Prostate gland (tissue), 2 donors: ENCODE data around the gene DLG4. TPM values are rescaled to one million over a fixed set of nuclear protein-coding genes. Genes with fewer than 3 reads are reported as not detected.

Source experiments
- DNase-seq: peaks from one replicate; pipeline ENCODE4 v3.0.0-alpha.2; 2019; ENCODE audit warnings: low spot score
- H3K27ac ChIP-seq, 2 donors: fragments of 200-600 bp; sonication (generic); 2 replicates each; pipeline ENCODE4 v1.5.1; 2017 to 2019
- H3K27me3 ChIP-seq: fragments of 200-600 bp; sonication (generic); replicated peaks from 2 replicates; pipeline ENCODE4 v1.5.1; 2019; ENCODE audit not compliant: insufficient read depth
- H3K36me3 ChIP-seq, 2 donors: fragments of 200-600 bp; sonication (generic); 1 replicate in 1 of 2; 2 replicates in 1 of 2; pipeline versions ENCODE4 v1.5.1 to v1.8.1; 2017 to 2019
- H3K4me1 ChIP-seq: fragments of 200-600 bp; sonication (generic); replicated peaks from 2 replicates; pipeline ENCODE4 v1.5.1; 2019
- H3K4me3 ChIP-seq, 2 donors: fragments of 200-600 bp; sonication (generic); 2 replicates each; pipeline ENCODE4 v1.5.1; 2017 to 2019
- H3K9me3 ChIP-seq: fragments of 200-600 bp; sonication (generic); 2 replicates; pipeline ENCODE4 v1.5.1; 2017
- POLR2A ChIP-seq: fragments of 450-650 bp; IDR thresholded peaks from one replicate; pipeline ENCODE4 v1.6.1; 2016; ENCODE audit warnings: antibody characterized with exemption, mild to moderate bottlenecking
- POLR2AphosphoS5 ChIP-seq: sonication (generic); formaldehyde crosslinking; IDR thresholded peaks from one replicate; pipeline ENCODE4 v1.6.1; 2017; ENCODE audit warnings: antibody characterized with exemption
- WGBS: methylation state at CpG from one replicate; pipeline ENCODE4 v1.1.5; 2018; 5-methylcytosine and 5-hydroxymethylcytosine counted together
- intact Hi-C: fragments of 100-400 bp; cut with DNase I; formaldehyde crosslinking; loops from one replicate; pipeline ENCODE4 v1.14.2; 2022
- total RNA-seq, 2 donors: library from RNA; depleted of rRNA; stranded (reverse); fragments of >200 nt; gene quantifications; one replicate each; pipeline ENCODE4 v1.1.0, GENCODE V29; 2016
- TF ChIP-seq, protein P1 (sequence below), 4 experiments: fragments of 200-600 bp in 2 of 4; fragments of 450-650 bp in 2 of 4; sonication (generic) in 2 of 4; IDR thresholded peaks; 1 replicate in 3 of 4; 2 replicates in 1 of 4; pipeline ENCODE4 v1.5.1; 2016 to 2019; ENCODE audit warnings: antibody characterized with exemption in 4 of 4, mild to moderate bottlenecking in 2 of 4, moderate library complexity in 2 of 4

Gene DLG4
- 10 to 100 TPM in 1 of 2 donors, 1 to 10 TPM in 1; 9.3 to 31.6 TPM for total RNA-seq

DNA sequence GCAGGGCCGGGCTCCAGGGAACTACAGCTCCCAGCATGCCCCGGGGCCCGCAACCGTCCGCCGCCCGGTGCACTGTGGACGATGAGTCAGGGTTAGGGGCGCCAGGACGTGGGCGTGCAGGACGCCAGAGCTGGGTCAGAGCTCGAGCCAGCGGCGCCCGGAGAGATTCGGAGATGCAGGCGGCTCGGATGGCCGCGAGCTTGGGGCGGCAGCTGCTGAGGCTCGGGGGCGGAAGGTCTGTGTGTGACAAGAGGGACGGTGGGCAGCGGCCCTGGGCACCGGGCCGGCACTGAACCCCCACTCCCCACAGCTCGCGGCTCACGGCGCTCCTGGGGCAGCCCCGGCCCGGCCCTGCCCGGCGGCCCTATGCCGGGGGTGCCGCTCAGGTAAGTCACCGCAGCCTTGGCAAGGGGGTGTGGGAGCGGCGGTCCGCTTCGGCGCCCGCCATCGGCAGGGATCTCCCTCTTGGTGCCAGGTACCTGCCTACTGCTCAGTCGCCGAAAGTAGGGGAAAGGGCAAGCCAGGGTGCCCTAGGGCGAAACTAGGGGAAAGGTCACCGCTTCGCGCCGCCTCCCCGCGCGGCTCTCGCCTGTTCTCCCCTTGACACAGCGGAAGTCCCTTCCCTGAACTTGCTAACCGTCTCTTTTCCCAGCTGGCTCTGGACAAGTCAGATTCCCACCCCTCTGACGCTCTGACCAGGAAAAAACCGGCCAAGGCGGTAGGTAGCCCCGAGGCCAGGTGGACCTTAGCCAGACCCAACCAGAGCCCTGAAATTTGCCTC, at the start of gene DLG4, which contains the start of gene ACADVL:
DLG4 (minus strand) TSS at position 25 of the 781 bp plus-strand sequence.
ACADVL (plus strand) TSS at position 127 of the 781 bp plus-strand sequence; CDS start at position 174, 47 bp downstream.
- Histone ChIP-seq H3K9me3 (no peaks in the 10 kb centered on the region), H3K4me1 (peaks cover 18% of the 10 kb centered on the region), H3K27me3 (no peaks in the 10 kb centered on the region), H3K36me3 (peaks cover 0 to 20% of the 10 kb centered on the region in 2 donors), H3K4me3 (peak within 1 kb of the TSS; percentile 74 to 86), H3K27ac (peak within 1 kb of the TSS; percentile 97 to 99)
- TF ChIP-seq, protein P1, sequence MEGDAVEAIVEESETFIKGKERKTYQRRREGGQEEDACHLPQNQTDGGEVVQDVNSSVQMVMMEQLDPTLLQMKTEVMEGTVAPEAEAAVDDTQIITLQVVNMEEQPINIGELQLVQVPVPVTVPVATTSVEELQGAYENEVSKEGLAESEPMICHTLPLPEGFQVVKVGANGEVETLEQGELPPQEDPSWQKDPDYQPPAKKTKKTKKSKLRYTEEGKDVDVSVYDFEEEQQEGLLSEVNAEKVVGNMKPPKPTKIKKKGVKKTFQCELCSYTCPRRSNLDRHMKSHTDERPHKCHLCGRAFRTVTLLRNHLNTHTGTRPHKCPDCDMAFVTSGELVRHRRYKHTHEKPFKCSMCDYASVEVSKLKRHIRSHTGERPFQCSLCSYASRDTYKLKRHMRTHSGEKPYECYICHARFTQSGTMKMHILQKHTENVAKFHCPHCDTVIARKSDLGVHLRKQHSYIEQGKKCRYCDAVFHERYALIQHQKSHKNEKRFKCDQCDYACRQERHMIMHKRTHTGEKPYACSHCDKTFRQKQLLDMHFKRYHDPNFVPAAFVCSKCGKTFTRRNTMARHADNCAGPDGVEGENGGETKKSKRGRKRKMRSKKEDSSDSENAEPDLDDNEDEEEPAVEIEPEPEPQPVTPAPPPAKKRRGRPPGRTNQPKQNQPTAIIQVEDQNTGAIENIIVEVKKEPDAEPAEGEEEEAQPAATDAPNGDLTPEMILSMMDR (IDR thresholded peaks at IDR 0.05) = peak in 1 of 4 experiments; percentile 13
- TF ChIP-seq POLR2AphosphoS5 (peak; percentile 92), POLR2A (peak; percentile 76)
- peak; percentile 88 for DNase-seq
- intact Hi-C loops = no loop called here
- under 1% methylated on average over 44 of the region's 63 CpGs for WGBS

DNA sequence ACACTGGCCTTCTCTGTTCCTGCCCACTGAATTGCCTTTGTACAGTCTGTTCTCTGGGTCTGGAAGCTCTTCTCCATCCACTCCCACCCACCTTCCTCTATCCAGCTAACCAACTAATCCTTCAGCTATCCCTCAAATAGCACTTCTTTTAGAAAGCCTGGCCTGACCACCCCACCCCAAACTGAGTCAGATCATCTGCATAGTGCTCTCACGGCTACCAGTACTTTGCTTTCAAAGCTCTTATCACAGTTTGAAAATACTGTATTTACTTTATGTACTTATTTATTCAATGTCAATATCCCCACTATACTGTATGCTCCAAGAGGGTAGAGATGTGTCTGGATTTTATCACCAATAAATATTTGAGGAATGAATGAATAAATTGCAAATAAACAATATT, 47.1 kb upstream of the DLG4 start:
- no peaks in the 10 kb centered on the region for H3K27me3 ChIP-seq
- WGBS = 41% methylated on average over 1 of the region's 1 CpG

DNA sequence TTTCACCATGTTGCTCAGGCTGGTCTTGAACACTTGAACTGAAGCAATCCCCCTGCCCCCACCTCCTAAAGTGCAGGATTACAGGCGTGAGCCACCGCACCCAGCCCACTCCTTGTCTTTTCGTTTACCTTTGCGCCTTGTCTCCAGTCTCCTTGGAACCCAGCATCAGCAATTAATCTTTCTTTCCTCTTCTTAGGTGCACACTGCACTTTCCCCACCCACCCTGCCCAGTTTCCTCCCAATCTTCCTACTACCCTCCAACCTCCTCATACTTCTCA, 44.1 kb upstream of the DLG4 start:
- TF ChIP-seq, protein P1 (IDR thresholded peaks at IDR 0.05) = no peak
- no peak for TF ChIP-seq POLR2AphosphoS5
- no peaks in the 10 kb centered on the region for H3K27me3 ChIP-seq
- no peaks in the 10 kb centered on the region for H3K36me3 ChIP-seq
- WGBS = 38% methylated on average over 4 of the region's 4 CpGs
- H3K9me3 ChIP-seq = no peaks in the 10 kb centered on the region
- H3K27ac ChIP-seq = peak overlapping the region in 1 of 2 donors; percentile 91
- DNase-seq = no peak
- no peak overlapping the region for H3K4me3 ChIP-seq
- intact Hi-C loops = no loop called here
- H3K4me1 ChIP-seq = peaks cover 24% of the 10 kb centered on the region

More for the DNA sequence above, 47.1 kb upstream of the DLG4 start:
- H3K4me1 ChIP-seq = peaks cover 15% of the 10 kb centered on the region
- intact Hi-C loops = no loop called here
- H3K9me3 ChIP-seq = no peaks in the 10 kb centered on the region
- H3K27ac ChIP-seq = peak overlapping the region in 1 of 2 donors; percentile 53
- no peak for DNase-seq
- H3K36me3 ChIP-seq = no peaks in the 10 kb centered on the region
- peak; percentile 28 for TF ChIP-seq POLR2AphosphoS5
- TF ChIP-seq, protein P1 (IDR thresholded peaks at IDR 0.05) = no peak
- no peak overlapping the region for H3K4me3 ChIP-seq

DNA sequence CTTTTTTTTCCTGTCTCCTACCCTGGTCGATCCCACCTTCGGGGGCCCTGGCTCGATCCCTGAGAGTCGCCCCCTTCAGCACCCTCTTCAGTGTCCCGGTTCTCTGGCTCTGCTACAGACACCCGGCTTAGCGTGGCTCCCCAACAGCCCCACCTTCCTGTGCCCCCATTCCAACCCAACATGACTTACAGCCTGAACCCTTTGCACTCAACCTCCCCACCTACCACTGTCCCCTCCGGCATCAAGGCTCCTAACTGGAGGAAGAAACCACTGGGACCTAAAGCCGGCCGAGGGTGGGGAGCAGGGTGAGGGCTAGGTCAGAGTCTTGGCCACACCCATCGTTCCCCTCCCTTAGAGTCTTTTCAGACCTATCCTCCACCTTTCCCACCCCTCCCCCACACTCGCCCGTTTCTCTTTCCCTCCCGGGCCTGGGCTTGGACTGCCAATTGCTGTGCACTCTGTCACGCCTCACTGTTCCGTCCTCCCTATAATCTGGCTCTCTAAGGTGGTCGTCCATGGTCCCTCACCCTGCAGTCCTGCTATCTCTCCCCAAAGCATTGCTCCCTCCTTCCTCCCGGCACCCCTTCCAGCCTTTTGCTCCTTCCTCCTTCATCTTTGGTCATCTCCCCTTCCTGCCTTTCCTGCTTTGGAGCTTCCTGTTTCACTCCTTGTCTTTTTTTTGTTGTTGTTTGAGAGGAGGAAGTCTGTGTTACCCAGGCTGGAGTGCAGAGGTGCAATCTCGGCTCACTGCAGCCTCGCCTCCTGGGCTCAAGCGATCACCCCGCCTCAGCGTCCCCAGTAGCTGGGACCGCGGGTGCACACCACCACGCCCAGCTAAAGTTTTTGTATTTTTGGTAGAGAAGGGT, 43.5 kb upstream of the DLG4 start:
- Histone ChIP-seq H3K27me3 (no peaks in the 10 kb centered on the region), H3K4me1 (peaks cover 24% of the 10 kb centered on the region), H3K27ac (peak overlapping the region; percentile 84 to 91), H3K9me3 (no peaks in the 10 kb centered on the region), H3K36me3 (no peaks in the 10 kb centered on the region), H3K4me3 (peak overlapping the region; percentile 15 to 37)
- intact Hi-C loops = no loop called here
- WGBS = 14% methylated on average over 26 of the region's 26 CpGs
- DNase-seq = no peak
- no peak for TF ChIP-seq POLR2AphosphoS5
- TF ChIP-seq, protein P1 (IDR thresholded peaks at IDR 0.05) = no peak
- TF ChIP-seq POLR2A = no peak
